Epithelial cell of esophagus (primary cell): Measurements from ENCODE around the gene UBXN11.

Source experiments
- DNase-seq: peaks from one replicate; pipeline ENCODE4 v3.0.0; 2010; ENCODE audit warnings: low read depth
- H3K4me3 ChIP-seq: 2 replicates; pipeline ENCODE4 v1.5.1; 2011; ENCODE audit warnings: mild to moderate bottlenecking, low read length, control low read depth
- TF ChIP-seq, protein P1 (sequence below): IDR thresholded peaks from 2 replicates; pipeline ENCODE4 v1.5.1; 2011; ENCODE audit warnings: low read depth, mild to moderate bottlenecking, low read length, control low read depth, inconsistent platforms; ENCODE audit not compliant: insufficient read depth; ENCODE audit errors: missing control alignments

UBXN11 gene

GRCh38 chr1:26351590-26352337 lies 45.3 kb upstream of the UBXN11 start:
- TF ChIP-seq, protein P1, sequence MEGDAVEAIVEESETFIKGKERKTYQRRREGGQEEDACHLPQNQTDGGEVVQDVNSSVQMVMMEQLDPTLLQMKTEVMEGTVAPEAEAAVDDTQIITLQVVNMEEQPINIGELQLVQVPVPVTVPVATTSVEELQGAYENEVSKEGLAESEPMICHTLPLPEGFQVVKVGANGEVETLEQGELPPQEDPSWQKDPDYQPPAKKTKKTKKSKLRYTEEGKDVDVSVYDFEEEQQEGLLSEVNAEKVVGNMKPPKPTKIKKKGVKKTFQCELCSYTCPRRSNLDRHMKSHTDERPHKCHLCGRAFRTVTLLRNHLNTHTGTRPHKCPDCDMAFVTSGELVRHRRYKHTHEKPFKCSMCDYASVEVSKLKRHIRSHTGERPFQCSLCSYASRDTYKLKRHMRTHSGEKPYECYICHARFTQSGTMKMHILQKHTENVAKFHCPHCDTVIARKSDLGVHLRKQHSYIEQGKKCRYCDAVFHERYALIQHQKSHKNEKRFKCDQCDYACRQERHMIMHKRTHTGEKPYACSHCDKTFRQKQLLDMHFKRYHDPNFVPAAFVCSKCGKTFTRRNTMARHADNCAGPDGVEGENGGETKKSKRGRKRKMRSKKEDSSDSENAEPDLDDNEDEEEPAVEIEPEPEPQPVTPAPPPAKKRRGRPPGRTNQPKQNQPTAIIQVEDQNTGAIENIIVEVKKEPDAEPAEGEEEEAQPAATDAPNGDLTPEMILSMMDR, result no peak
- DNase-seq, result peak; percentile 96
- H3K4me3 ChIP-seq, result peak overlapping the region; percentile 75

GRCh38 chr1:26350701-26351589 lies 44.5 kb upstream of the UBXN11 start:
- TF ChIP-seq, protein P1, result no peak
- no peak for DNase-seq
- H3K4me3 ChIP-seq, result peak overlapping the region; percentile 3

DNA sequence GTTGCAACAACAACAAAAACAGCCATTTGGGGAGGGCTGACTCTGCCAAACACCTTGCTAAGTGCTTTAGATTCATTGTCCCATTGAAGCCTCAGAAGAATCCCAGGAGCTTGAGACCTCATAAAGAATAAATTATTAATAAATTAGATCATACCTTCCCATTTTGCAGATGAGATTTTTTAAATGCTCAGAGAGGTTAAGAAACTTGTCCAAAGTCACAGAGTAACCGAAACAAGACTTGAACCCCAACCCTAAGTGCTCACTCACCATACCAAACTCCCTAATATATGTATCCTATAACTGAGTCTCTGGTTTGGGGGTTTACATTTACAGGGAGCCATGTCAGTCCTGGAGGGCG lies 43.9 kb upstream of the UBXN11 start:
- no peak for DNase-seq
- TF ChIP-seq, protein P1, result no peak
- no peak overlapping the region for H3K4me3 ChIP-seq

GRCh38 chr1:26349877-26350244 lies 43.4 kb upstream of the UBXN11 start:
- no peak for DNase-seq
- TF ChIP-seq, protein P1, result no peak
- H3K4me3 ChIP-seq, result no peak overlapping the region

DNA sequence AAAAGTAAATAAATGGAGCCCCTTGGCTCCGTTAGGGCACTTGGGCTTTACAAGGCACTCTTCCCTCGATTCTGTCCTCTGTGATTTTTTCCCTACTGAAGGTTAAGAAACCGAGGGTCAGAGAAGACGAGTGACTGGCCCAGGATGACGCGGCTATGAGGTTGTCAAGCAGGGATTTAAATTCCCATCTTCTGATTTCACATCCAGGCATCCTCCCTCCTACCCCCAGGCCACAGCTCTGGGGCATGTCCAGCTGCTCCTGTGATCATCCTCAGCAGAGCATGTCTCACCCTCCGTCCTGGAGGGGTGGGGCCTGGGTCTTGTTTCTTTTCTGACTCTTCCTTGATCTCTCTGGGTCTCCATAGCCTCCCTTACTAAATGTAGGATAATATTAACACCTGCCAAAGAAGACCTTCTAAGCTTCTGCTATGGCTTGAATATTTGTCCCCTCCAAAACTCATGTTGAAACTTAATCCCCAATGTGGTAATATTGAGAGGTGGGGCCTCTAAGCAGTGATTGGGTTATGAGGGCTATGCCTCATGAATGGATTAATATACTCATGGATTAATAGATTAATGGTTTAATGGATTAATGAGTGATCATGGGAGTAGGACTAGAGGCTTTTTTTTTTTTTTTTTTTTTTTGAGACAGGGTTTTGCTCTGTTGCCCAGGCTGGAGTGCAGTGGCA lies 42.9 kb upstream of the UBXN11 start:
- TF ChIP-seq, protein P1, result no peak
- DNase-seq, result peak; percentile 91
- H3K4me3 ChIP-seq, result no peak overlapping the region

DNA sequence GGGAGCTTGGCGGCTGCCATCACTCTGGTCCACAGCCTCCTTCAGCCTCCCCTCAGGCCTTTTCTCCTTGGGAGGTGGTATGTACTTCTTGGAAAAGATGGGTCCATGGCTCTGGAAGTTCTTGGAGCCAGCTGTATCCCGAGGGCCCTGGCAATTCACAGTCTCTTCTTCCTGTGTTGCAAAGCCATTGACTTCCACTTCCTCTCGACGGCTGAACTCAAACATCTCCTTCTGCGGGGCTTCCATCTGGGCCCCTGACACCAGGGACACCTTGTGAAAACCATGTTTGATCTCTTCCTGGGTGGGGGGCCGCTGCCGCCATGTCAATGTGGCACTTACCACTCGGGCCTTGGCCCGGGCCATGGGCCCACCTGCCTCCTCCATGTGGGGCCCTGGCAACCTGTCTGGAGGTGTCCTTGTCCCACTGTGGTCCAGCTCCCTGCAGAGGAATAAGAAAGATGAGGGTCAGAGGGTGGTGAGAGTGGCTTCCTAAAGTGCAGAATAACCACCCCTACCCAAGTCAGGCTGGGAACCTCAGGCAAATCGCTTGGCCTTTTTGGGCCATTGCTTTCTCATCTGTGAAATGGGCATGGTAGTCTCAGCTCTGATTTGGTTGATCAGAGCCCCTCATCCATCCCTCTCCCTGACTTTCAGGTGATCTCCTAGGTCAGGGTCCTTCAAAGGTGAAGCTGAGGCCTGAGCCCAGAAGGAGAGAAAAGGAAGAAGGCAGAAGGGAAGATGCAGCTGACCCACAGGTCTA lies 40.0 kb upstream of the UBXN11 start:
- no peak overlapping the region for H3K4me3 ChIP-seq
- DNase-seq, result no peak
- TF ChIP-seq, protein P1, result no peak
